Measurements from ENCODE around the gene DNAJB13.
"Not testable (repeated sequence)": the region's sequence is repeated elsewhere in the genome, so short reads cannot be mapped to it uniquely, and the experiment has no call there.

DNAJB13 gene

GRCh38 chr11:73983741-73984538 lies 33.1 kb downstream of the DNAJB13 start:
- DNase-seq (ENCODE audit: low read depth in 1 of 2, low spot score in 1 of 2): peak; percentile 7 to 45
- TF ChIP-seq REST (IDR thresholded peaks at IDR 0.05; ENCODE audit: insufficient replicate concordance, low read depth): no peak
- TF ChIP-seq GABPA (IDR thresholded peaks at IDR 0.05; ENCODE audit: low read depth): no peak
- peak; percentile 96 for TF ChIP-seq SPI1 (IDR thresholded peaks at IDR 0.05; ENCODE audit: borderline replicate concordance, low read depth)
- TF ChIP-seq CTCF (IDR thresholded peaks at IDR 0.05; ENCODE audit: insufficient read depth, low read length): no peak
- 0 out of 2 replicates have a peak, but pooled peaks have one; percentile 54 for TF ChIP-seq POLR2AphosphoS5 (IDR thresholded peaks at IDR 0.05; ENCODE audit: low read depth)
- H3K4me3 ChIP-seq (replicated peaks; ENCODE audit: insufficient read depth, low read length): peak overlapping the region; percentile 11; the same call in 1 of the 2 replicates
- no peaks in the 10 kb centered on the region for H3K27me3 ChIP-seq (ENCODE audit: insufficient read depth, poor library complexity, severe bottlenecking)
- peak overlapping the region; percentile 98 for H3K27ac ChIP-seq (replicated peaks)

- not testable (repeated sequence) for H3K27ac ChIP-seq (replicated peaks); H3K4me3 ChIP-seq (replicated peaks; ENCODE audit: insufficient read depth, low read length); DNase-seq (ENCODE audit: low read depth in 1 of 2, low spot score in 1 of 2); H3K27me3 ChIP-seq (ENCODE audit: insufficient read depth, poor library complexity, severe bottlenecking)
These were observed 34.8 kb downstream of the DNAJB13 start for GRCh38 chr11:73985661-73986060.

GRCh38 chr11:73988227-73988626 lies 37.4 kb downstream of the DNAJB13 start:
- H3K27me3 ChIP-seq (ENCODE audit: insufficient read depth, poor library complexity, severe bottlenecking): no peaks in the 10 kb centered on the region
- H3K27ac ChIP-seq (replicated peaks): no peak overlapping the region
- no peak overlapping the region for H3K4me3 ChIP-seq (replicated peaks; ENCODE audit: insufficient read depth, low read length)
- no peak for DNase-seq (ENCODE audit: low read depth in 1 of 2, low spot score in 1 of 2)
- TF ChIP-seq POLR2AphosphoS5 (IDR thresholded peaks at IDR 0.05; ENCODE audit: low read depth) (no peak), GABPA (IDR thresholded peaks at IDR 0.05; ENCODE audit: low read depth) (no peak), CTCF (IDR thresholded peaks at IDR 0.05; ENCODE audit: insufficient read depth, low read length) (no peak), REST (IDR thresholded peaks at IDR 0.05; ENCODE audit: insufficient replicate concordance, low read depth) (no peak), SPI1 (IDR thresholded peaks at IDR 0.05; ENCODE audit: borderline replicate concordance, low read depth) (no peak)

- Histone ChIP-seq H3K4me3 (replicated peaks; ENCODE audit: insufficient read depth, low read length) (no peak overlapping the region), H3K27ac (replicated peaks) (no peak overlapping the region), H3K27me3 (ENCODE audit: insufficient read depth, poor library complexity, severe bottlenecking) (no peaks in the 10 kb centered on the region)
- no peak for TF ChIP-seq REST (IDR thresholded peaks at IDR 0.05; ENCODE audit: insufficient replicate concordance, low read depth)
- DNase-seq (ENCODE audit: low read depth in 1 of 2, low spot score in 1 of 2): no peak
These were observed 38.3 kb downstream of the DNAJB13 start for GRCh38 chr11:73989156-73989555.

Data from HL-60 (cell line).